ENCODE results near the gene TCF7L1.
"Not testable (repeated sequence)": the region's sequence is repeated elsewhere in the genome, so short reads cannot be mapped to it uniquely, and the experiment has no call there.

TCF7L1 gene

GRCh38 chr2:85291425-85292023, 158.3 kb downstream of the TCF7L1 start:
- no peak for DNase-seq

- no peak for DNase-seq
Measured at GRCh38 chr2:85302121-85302520, 168.9 kb downstream of the TCF7L1 start.

- DNase-seq: no peak
Measured at GRCh38 chr2:85303780-85304531, 170.8 kb downstream of the TCF7L1 start.

- DNase-seq: no peak
Measured at GRCh38 chr2:85307527-85307897, 174.3 kb downstream of the TCF7L1 start.

- no peak for DNase-seq
Measured at GRCh38 chr2:85308201-85308600, 175.0 kb downstream of the TCF7L1 start.

GRCh38 chr2:85308896-85309555, 175.8 kb downstream of the TCF7L1 start:
- peak; percentile 59 for DNase-seq

- no peak for DNase-seq
Measured at GRCh38 chr2:85309699-85310321, 176.6 kb downstream of the TCF7L1 start.

GRCh38 chr2:85310330-85310729, 177.1 kb downstream of the TCF7L1 start:
- no peak for DNase-seq

GRCh38 chr2:85312404-85312803, 179.2 kb downstream of the TCF7L1 start:
- DNase-seq: no peak

GRCh38 chr2:85314884-85315242, 181.7 kb downstream of the TCF7L1 start:
- DNase-seq: no peak

GRCh38 chr2:85315921-85316320, 182.7 kb downstream of the TCF7L1 start:
- not testable (repeated sequence) for DNase-seq

- no peak for DNase-seq
Measured at GRCh38 chr2:85318222-85319074, 185.3 kb downstream of the TCF7L1 start.

GRCh38 chr2:85319796-85320195, 186.6 kb downstream of the TCF7L1 start:
- no peak for DNase-seq

- no peak for DNase-seq
Measured at GRCh38 chr2:85323351-85323987, 190.3 kb downstream of the TCF7L1 start.

- not testable (repeated sequence) for DNase-seq
Measured at GRCh38 chr2:85323988-85324367, 190.8 kb downstream of the TCF7L1 start.

- no peak for DNase-seq
Measured at GRCh38 chr2:85324639-85325465, 191.7 kb downstream of the TCF7L1 start.

GRCh38 chr2:85325466-85325811, 192.2 kb downstream of the TCF7L1 start:
- no peak for DNase-seq

- DNase-seq: no peak
Measured at GRCh38 chr2:85326406-85327159, 193.4 kb downstream of the TCF7L1 start.

GRCh38 chr2:85327160-85327821, 194.1 kb downstream of the TCF7L1 start:
- DNase-seq: no peak

All from NCI-H1105 treated with DMSO at 0.1 percent for 48 hours (cell line).